NCI-H446 (cell line): ENCODE results near the gene CDKAL1.
A peak's percentile ranks its signal among the peaks of the same experiment; 100 is the strongest.
"Not testable (repeated sequence)": the region's sequence is repeated elsewhere in the genome, so short reads cannot be mapped to it uniquely, and the experiment has no call there.

Experiments used
- DNase-seq, 2 experiments: peaks; one replicate each; lab custom pipeline; 2025; lab: John Stamatoyannopoulos, UW

The CDKAL1 gene

DNA sequence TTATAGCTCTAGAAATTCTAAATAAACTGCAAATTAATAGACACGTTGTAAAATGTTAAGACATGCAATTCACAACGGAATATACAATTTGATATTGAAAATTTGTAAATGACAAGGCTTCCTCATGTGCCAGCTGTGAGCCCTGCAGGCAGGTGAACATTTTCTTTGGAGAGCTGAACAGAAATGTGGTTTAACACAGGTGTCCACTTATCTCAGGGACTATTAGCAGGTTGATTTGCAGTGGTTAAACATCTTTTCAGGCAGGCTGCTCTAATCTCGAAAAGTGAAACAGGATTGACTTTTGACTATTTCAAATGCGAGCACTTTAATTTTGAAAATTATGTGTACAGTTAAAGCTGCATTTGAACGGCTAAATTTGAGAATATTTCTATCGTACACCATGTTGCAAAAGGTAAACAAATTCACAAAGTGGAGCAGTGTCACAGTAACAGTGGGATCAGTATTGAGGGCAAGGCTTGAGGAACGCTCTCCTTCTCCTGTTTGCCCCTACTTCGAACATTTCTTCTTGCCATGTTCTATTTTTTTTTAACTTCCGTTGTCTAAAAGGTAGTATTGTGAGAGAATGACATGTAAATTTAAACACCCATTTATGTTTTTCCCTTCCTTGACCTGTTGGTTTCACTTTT, 210.8 kb downstream of the CDKAL1 start:
- no peak for DNase-seq

DNA sequence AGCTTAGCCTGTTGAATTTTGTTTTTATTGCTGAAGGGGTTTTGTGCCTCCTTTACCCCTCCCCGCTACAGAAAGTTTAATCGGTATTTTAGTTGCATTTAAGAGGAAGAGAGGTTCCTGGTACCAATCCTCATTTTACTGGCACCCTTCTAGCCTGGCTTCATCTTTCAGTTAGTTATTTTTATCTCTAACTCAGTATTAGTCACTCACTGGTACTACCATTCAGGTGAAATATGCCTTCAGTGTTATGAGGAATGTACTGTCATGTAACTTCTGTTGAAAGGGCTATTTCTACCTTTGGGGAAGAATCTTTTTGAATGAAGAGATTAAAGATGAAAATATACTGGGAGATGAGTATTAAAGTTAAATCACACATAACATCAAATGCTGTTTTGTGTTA, 211.8 kb downstream of the CDKAL1 start:
- no peak for DNase-seq

DNA sequence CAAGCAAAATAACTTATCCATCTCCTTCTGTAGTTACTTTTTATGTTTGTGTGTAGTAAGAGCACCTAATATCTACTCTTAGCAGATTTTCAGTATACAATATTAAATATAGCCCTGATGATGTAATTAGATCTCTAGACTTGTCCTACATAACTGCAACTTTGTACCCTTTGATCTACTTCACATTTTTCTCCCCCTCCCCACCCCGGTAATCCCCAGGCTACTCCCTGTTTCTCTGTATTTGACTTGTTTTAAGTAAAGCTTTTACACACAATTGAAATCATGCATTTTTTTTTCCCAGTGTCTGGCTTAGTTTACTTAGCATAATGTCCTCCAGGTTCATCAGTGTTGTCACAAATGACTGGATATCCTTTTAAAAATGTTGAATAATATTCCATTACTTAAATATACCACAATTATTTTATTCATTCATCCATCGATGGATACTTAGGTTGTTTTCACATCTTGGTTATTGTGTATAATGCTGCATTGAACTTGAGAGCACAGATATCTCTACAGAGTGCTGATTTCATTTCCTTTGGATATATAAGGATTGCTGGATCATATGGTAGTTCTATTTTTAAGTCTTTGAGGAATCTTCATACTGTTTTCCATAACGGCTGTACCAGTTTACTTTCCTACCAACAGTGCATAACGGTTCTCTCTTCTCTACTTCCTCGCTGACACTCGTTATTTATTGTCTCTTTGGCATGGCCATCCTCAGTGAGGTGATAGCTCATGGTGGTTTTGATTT, 212.7 kb downstream of the CDKAL1 start:
- DNase-seq, result no peak

DNA sequence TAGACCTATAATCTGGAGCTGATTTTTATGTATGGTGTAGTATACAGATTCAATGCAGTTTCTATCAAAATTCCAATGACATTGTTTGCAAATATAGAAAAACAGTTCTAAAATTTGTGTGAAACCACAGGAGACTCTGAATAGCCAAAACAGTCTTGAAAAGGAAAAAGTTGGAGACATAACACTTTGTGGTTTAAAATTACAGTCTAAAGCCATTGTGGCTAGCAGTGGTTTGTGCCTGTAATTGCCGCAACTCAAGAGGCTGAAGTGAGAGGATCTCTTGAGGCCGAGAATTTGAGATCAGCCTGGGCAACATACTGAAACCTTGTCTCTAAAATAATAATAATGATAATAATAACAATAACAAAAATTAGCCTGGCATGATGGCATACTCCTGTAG, 213.7 kb downstream of the CDKAL1 start:
- DNase-seq, result no peak

DNA sequence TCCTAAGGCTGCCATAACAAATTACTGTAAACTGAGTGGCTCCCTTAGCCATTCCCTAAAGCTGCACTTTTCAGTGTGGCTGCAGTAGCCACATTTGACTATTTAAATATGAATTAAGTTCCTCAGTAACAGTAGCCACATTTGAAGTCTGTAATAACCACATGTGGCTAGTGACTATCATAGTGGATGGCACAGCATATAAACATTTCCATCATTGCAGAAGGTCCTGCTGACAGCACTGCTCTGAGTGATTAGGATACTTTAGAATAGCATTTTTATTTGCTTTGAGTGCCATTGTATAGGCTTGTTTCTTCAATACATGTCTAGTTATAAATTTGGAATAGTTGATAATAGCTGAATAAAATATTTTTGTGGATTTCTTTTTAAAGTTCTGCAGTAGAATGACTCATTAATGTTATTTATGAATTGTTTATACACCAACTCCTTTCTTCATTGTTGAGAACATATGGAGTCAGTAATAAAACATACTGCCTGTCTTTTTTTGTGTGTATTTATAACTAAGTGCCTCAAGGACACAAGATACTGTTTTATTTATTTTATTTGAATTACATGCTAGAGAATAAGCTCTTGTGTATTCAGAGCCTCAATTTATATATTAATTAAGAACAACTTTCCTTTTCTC, 217.2 kb downstream of the CDKAL1 start:
- DNase-seq, result no peak

DNA sequence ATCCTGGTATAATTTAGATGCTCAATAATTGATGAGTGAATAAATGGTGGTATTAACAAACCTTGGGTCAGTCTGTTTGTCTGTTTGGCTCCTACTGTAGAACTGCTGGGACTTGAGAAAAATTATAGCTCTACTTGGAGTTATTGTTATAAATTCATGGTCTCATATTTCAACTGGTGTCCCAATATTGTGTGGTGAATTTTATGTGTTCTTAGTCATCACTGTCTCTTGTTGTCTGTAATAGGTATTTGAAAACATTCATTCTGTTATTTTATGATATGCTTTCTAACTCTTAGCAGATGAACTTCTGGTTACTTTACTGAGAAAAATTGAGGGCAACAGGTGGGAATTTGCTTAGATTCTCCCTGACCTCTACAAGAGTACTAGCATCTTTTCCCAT, 221.4 kb downstream of the CDKAL1 start:
- no peak for DNase-seq

DNA sequence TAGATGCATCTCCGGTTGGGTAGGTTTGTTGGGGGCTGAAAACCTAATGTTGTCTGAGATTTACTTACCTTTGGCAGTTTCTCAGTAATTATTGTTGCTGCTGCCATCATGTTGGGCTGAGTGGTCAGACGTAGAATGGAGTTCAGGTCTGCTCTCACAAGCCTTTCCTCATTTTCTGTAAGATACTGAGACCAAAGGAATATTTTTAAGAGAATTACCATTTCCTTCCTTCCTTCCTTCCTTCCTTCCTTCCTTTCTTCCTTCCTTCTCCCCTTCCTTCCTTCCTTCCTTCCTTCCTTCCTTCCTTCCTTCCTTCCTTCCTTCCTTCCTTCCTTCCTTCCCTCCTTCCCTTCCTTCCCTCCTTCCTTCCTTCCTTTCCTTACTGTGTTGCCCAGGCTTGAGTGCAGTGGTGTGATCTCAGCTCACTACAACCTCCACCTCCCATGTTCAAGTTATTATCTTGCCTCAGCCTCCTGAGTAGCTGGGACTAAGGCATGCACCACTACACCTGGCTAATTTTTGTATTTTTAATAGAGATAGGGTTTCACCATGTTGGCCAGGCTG, 222.4 kb downstream of the CDKAL1 start:
- not testable (repeated sequence) for DNase-seq

DNA sequence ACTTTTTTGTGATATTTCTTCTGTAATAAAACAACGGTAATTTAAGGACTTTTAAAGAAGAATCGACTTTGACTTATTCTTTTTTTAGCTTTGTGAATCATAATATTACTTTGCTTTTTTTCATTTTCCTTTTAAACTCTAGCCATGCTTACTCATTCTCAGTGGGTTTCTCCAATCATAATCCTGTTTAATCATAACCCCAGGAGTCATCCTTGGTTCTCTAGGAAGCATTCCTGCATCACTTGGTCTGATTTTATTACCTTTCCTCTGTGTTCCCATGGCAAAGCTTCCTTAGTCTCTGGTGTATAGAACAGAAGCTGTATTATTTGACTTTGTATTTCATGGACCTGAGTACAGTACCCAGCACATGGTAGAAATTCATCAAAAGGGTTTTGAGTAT, 223.5 kb downstream of the CDKAL1 start:
- DNase-seq, result no peak

DNA sequence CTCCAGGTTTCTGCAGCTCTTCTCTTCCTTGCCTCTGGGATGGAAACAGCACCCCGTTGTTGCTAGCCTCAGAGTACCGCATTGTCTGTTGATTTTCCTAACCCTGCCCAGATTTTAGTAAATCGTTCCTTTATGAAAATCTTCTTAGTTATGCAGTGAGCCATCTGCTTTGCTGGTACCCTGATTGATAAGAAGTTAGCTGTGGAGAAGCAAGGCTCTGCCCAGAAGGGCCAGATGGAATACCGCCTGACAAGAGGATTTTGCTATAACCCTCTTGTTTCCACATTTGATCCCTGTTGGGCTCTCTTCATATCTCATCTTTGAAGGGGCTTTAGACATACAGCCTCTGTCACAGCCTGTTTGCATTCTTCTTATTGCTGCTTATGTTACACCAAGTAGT, 229.0 kb downstream of the CDKAL1 start:
- peak in 1 of 2 experiments; percentile 41 for DNase-seq

DNA sequence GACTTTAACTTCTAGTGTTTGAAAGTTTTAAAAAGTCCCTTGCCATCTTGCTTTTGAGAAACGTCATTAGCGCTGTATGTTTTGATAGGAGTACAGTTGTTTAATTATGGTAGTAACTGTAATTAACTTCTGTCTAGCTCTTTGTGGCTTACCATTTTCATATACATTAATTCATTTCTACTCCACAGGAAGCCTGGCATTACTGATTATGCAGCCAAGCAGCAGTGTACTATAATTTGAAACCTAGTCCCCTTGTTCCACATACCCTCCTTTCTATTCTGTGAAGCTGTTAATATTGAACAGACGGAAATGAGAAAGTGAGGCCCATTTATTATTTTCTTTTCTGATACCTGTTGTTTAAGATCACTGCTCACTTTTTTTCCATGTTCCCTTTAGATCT, 235.4 kb downstream of the CDKAL1 start:
- no peak for DNase-seq

DNA sequence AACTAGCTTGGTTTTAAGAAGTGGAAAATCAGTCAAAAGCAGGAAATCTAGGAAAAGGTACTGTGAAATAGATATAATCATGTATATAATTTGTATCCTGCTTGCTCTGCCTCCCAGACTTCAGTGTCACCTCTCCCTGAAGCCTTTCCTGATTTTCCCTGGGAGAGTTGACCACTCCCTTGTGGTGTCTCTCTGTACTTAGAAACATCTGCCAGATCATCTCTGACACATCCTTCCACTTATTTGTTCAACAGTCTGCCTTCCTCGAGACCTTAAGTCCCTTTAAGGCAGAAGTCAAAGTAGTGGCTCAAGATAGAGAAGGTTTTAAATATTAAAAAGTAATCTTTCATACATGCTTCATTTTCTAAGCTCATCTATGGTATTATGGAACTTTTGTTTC, 236.5 kb downstream of the CDKAL1 start:
- DNase-seq, result no peak

DNA sequence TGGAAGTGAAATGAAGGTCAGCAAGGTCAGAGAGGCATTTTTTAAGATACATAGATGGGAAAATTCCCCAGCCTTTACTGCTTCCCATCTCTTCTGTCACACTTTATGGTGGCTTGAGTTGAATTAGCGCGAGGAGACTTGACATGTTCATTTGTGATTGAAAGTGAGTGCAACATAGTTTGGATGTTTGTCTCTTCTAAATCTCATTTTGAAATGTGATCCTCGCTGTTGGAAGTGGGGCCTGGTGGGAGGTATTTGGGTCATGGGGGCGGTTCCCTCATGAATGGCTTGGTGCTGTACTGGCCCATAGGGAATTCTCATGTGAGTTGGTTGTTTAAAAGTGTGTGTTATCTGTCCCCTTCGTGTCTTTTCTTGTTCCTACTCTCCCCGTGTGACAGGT, 237.2 kb downstream of the CDKAL1 start:
- DNase-seq, result no peak

DNA sequence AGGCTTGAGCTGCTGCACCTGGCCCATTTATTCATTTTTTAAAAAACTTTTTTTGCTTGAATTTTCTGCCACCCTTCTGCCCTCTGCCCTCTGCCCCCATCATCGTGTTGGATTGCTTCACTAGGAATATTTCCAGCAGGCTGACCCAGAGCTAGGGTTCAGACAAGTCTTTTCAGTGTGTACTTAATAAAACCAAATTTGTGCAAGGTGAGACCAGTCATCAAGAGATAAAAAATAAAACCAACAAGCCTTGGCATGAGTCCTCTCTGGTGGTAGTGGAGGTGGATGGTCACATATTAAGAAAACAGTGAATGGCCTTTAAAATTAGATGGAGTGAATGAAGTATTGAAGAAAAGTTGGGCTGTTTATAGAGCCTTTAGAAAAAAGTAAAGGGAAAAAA, 239.6 kb downstream of the CDKAL1 start:
- no peak for DNase-seq

DNA sequence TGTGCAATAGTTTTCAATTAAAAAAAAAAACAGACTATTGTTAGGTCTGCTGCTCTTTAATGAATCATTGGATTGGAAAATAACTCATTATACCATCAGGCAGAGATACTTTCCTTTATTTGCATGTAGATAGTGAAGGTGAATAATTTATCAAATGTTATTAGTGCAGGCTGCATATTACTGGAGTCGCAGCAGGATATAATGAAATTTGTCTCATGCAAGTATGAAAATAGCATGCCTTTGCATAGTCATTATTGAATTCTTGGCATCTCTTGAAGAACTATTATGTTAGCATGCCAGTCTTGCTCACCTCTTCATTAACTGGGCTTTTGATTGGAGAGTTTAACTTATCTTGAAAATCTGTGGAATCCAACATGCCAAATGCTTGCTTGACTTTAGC, 241.7 kb downstream of the CDKAL1 start:
- no peak for DNase-seq

DNA sequence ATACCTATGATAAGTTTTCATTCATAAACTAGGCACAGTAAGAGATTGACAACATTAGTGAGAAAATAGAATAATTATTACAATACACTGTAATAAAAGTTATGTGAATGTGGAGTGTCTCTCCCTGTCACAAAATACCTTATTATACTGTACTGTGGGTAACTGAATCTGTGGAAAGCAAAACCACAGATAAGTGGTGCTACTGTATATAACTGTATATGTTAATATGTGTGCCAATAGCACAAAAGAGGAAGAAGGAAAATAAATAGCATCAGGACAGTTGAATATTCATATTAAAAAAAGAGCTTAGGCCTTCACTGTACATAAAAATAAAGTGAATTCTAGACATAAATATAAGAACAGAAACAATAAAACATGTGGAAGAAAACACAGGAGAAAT, 243.5 kb downstream of the CDKAL1 start:
- DNase-seq, result no peak

DNA sequence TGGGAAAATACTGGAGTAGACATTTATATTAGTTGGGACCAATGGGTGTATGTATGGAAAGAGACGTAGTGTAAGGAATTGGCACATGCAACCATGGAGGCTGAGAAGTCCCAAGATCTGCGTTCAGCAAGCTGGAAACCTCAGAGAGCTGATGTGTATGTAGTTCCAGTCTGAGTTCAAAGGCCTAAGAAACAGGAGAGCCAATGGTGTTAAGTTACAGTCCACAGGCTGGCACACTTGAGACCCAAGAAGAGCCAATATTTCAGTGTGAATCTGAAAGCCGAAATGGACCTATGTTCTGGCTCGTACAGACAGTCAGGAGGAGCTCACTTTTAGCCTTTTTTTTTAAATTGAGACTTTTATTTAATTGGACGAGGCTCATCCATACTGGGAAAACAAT, 244.2 kb downstream of the CDKAL1 start:
- DNase-seq, result peak in 1 of 2 experiments; percentile 12

DNA sequence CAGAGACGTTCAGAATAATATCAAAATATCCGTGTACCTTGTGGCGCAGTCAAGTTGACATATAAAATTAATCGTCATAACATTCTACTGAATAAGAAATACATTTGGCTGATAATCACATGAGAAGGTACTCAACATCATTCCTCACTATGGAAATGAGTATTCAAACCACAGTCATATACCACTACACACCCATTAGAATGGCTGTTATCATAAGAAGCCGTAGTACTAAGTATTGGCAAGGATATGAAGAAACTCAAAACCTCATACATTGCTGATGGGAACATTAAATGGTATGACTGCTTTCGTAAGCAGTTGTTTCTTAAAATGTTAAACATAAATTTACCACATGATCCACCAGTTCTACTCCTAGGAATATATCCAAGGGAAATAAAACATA, 244.7 kb downstream of the CDKAL1 start:
- DNase-seq, result no peak

DNA sequence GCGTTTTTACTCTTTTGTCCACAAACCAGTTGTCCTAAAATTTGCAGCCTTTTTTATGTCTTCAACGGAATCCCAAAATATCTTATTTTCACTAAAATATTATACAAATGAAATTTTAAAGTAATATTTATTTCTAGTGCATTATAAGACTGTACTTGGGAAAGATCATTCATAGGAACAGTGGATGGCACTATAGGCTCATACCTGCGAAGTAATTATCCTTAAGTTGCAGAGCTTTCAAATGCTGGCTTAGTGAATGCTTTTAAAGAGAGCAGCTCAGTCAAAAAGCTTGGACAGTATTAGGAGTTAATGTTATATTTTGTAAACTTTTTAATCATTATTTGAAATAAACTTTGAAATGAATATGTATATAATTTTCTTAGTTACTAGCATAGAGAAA, 254.9 kb downstream of the CDKAL1 start:
- no peak for DNase-seq

DNA sequence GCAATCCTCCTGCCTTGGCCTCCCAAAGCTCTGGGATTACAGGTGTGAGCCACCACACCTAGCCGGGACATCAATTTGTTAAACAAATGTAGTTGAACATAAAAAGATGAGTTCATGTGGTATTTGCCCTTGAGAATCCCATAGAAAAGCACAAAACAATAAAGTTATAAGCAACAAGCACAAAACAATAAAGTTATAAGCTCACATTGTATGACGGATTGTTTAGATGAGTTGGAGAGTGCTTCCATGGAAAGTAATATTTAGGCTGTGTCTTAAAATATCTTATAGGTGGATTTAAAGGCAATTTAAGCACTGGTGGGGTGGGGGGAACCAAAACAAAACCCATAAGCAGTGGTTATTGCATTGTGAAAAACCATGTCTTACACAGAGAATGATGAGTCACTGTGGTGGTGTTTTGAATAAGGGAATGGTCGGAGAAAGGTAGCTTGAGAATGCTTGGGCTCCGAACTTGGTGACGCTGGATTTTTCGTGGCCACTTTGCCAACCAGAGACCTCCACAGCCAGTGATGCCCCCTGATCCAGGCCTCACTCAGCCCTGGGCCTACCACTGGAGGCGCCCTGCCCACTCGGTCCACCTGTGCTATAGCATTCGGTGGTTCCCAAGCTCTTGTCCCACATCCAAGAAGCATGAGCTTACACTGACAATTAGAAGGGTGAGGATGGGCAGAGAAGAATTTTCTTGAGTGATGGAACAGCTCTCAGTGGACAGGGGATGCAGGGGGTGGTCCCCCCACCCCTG, 256.0 kb downstream of the CDKAL1 start:
- DNase-seq, result no peak

DNA sequence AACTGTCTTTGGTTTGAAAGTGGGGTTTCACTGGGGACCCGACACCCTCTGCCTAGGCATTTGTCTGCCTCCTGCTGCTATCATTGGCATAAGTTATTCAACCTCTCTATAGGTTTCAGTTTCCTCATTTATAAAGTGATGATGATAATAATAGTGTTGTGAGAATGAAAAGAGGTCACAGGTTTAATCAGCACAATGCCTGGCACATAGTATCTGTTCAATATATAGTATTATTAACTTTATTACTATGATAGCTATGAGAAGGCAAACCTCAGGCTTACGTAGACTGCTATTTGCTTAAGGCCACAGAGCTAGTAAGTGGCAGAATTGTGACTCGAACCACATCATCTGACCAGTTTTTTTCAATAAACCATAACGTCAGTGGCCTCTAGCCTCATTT, 256.8 kb downstream of the CDKAL1 start:
- DNase-seq, result no peak

DNA sequence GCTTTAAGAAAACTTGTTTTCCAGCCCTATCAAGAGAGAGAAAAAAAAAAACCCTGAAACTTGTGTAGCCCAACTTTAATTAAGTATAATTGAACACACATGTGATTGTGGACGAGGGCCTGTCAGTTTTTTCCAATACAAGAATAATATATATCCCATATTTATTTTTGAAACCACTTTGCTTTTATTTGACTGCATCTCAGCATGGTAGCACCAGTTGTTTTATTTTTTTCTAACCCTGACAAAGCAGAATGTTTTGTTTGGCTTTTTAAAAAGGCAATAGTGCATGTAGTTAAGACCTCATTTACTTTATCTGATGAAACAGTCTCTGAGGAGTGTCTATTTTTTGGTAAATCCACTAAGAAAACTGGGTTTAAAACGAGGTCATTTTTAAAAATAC, 257.7 kb downstream of the CDKAL1 start:
- DNase-seq, result peak in 1 of 2 experiments; percentile 43

DNA sequence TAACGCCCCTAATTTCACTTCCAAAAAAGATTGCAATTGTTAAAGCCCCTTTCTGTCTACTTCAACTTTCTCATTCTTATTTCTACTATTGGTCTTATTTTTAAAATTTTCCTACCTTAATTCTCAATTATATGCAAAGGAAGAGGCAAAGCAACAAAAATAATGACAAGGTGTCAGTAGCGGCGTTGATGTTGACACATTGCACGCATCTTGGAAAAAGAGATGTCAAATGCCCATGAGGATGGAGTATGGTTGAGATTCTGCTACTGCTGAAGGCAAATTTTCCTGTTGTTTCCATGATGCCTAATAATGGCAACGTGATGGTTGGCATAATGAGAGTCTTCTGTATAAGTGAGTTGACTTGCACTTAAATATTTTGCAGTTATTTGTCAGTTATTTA, 258.9 kb downstream of the CDKAL1 start:
- no peak for DNase-seq
